CD14-positive monocyte (primary cell): ENCODE results near the gene CARD11. TPM values are rescaled to one million over a fixed set of nuclear protein-coding genes. Genes with fewer than 3 reads are reported as not detected.

ENCODE experiments used
- DNase-seq, 3 donors: peaks; one replicate each; pipeline ENCODE4 v3.0.0-alpha.2; 2011 to 2022
- H2AFZ ChIP-seq: 2 replicates; pipeline ENCODE4 v1.6.0; 2012; ENCODE audit warnings: mild to moderate bottlenecking, low read depth, low read length, inconsistent platforms; ENCODE audit not compliant: insufficient read depth, poor library complexity, severe bottlenecking
- H3K27ac ChIP-seq, 2 donors: 1 replicate in 1 of 2; 2 replicates in 1 of 2; pipeline ENCODE4 v1.5.1; 2012 to 2013; ENCODE audit warnings: low read length in 2 of 2, control low read depth in 1 of 2, inconsistent platforms in 1 of 2, low read depth in 1 of 2, mild to moderate bottlenecking in 1 of 2
- H3K27me3 ChIP-seq, 2 donors: one replicate each; pipeline versions ENCODE4 v1.6.0 to v1.6.1; 2011 to 2013; ENCODE audit warnings: low read length in 2 of 2; ENCODE audit not compliant: control insufficient read depth in 2 of 2, insufficient read depth in 2 of 2
- H3K36me3 ChIP-seq, 2 donors: replicated peaks in 1 of 2; 1 replicate in 1 of 2; 2 replicates in 1 of 2; pipeline versions ENCODE4 v1.5.1 to v1.6.1; 2012 to 2013; ENCODE audit warnings: low read length in 2 of 2, control low read depth in 1 of 2, inconsistent platforms in 1 of 2, mild to moderate bottlenecking in 1 of 2; ENCODE audit not compliant: insufficient read depth in 2 of 2, control insufficient read depth in 1 of 2
- H3K4me1 ChIP-seq, 2 donors: 1 replicate in 1 of 2; 2 replicates in 1 of 2; pipeline versions ENCODE4 v1.5.1 to v1.6.1; 2012 to 2013; ENCODE audit warnings: low read length in 2 of 2, control low read depth in 1 of 2, inconsistent platforms in 1 of 2, mild to moderate bottlenecking in 1 of 2, moderate library complexity in 1 of 2; ENCODE audit not compliant: insufficient read depth in 2 of 2, control insufficient read depth in 1 of 2
- H3K4me2 ChIP-seq: replicated peaks from 2 replicates; pipeline ENCODE3; 2012; ENCODE audit warnings: low read length, moderate library complexity, mild to moderate bottlenecking; ENCODE audit not compliant: poor library complexity, severe bottlenecking; ENCODE audit errors: extremely low read depth
- H3K4me3 ChIP-seq, 3 experiments: fragments of 200-600 bp in 1 of 3; sonication (generic) in 1 of 3; replicated peaks in 1 of 3; 1 replicate in 2 of 3; 2 replicates in 1 of 3; pipeline ENCODE4 v1.5.1; 2011 to 2013; ENCODE audit warnings: low read length in 3 of 3, mild to moderate bottlenecking in 3 of 3, control low read depth in 2 of 3, low read depth in 2 of 3, inconsistent platforms in 1 of 3, moderate library complexity in 1 of 3
- H3K79me2 ChIP-seq: 2 replicates; pipeline ENCODE4 v1.6.0; 2012; ENCODE audit warnings: mild to moderate bottlenecking, control low read depth, inconsistent platforms, low read length, moderate library complexity; ENCODE audit not compliant: insufficient read depth
- H3K9ac ChIP-seq: 2 replicates; pipeline ENCODE4 v1.6.0; 2017; ENCODE audit warnings: low read length, mild to moderate bottlenecking; ENCODE audit not compliant: insufficient read depth, poor library complexity, severe bottlenecking
- H3K9me3 ChIP-seq, 2 donors: replicated peaks in 1 of 2; 1 replicate in 1 of 2; 2 replicates in 1 of 2; pipeline versions ENCODE4 v1.5.1 to v1.6.1; 2012 to 2013; ENCODE audit warnings: low read length in 2 of 2, control low read depth in 1 of 2; ENCODE audit not compliant: control insufficient read depth in 1 of 2, insufficient read depth in 1 of 2
- H4K20me1 ChIP-seq: 2 replicates; pipeline ENCODE4 v1.6.0; 2012; ENCODE audit warnings: mild to moderate bottlenecking, low read length, control low read depth, moderate library complexity; ENCODE audit not compliant: insufficient read depth
- H3K27ac Mint-ChIP-seq, 7 donors: one replicate each; pipeline ENCODE4 v1.8.0; 2020; ENCODE audit warnings: mild to moderate bottlenecking in 7 of 7, mixed read lengths in 7 of 7, moderate library complexity in 6 of 7, inconsistent platforms in 2 of 7
- H3K27me3 Mint-ChIP-seq, 3 donors: one replicate each; pipeline ENCODE4 v1.8.0; 2021 to 2022; ENCODE audit warnings: low read depth in 3 of 3, mild to moderate bottlenecking in 3 of 3, mixed read lengths in 3 of 3, moderate library complexity in 3 of 3, inconsistent platforms in 1 of 3
- H3K36me3 Mint-ChIP-seq, 2 donors: one replicate each; pipeline ENCODE4 v1.8.0; 2020; ENCODE audit warnings: mixed read lengths in 2 of 2, inconsistent platforms in 1 of 2, mild to moderate bottlenecking in 1 of 2
- H3K4me1 Mint-ChIP-seq: one replicate; pipeline ENCODE4 v1.8.0; 2020; ENCODE audit warnings: mild to moderate bottlenecking, mixed read lengths
- H3K4me3 Mint-ChIP-seq, 2 donors: one replicate each; pipeline ENCODE4 v1.8.0; 2020; ENCODE audit warnings: mild to moderate bottlenecking in 2 of 2, mixed read lengths in 2 of 2, moderate library complexity in 1 of 2
- H3K9me3 Mint-ChIP-seq, 7 donors: one replicate each; pipeline ENCODE4 v1.8.0; 2020 to 2022; ENCODE audit warnings: mixed read lengths in 7 of 7, mild to moderate bottlenecking in 6 of 7, moderate library complexity in 6 of 7, inconsistent platforms in 2 of 7
- CTCF ChIP-seq: fragments of 200-600 bp; IDR thresholded peaks from one replicate; pipeline ENCODE4 v1.8.0; 2022; ENCODE audit warnings: antibody characterized with exemption, mild to moderate bottlenecking
- WGBS: methylation state at CpG from one replicate; pipeline ENCODE4 v1.1.5; 2013; ENCODE audit warnings: missing lambda C conversion rate; ENCODE audit not compliant: insufficient coverage; 5-methylcytosine and 5-hydroxymethylcytosine counted together
- intact Hi-C, 2 donors: fragments of 100-400 bp; cut with micrococcal nuclease; formaldehyde crosslinking; loops; one replicate each; pipeline versions ENCODE4 v1.15.0 to v1.15.1; 2023
- polyA plus RNA-seq, 3 donors: library from polyadenylated mRNA; depleted of rRNA in 1 of 3; unstranded in 2 of 3; stranded (reverse) in 1 of 3; fragments of 300-500 nt in 2 of 3; fragments of >200 nt in 1 of 3; fragmentation: Illumina TruSeq in 2 of 3; gene quantifications; 1 replicate in 2 of 3; 2 replicates in 1 of 3; pipeline ENCODE4 v1.2.3, GENCODE V29; 2012 to 2021

The CARD11 gene
- polyA plus RNA-seq, 3 donors, result 0.04 to 0.17 TPM; not detected in 1

GRCh38 chr7:2886391-2886790, 157.3 kb downstream of the CARD11 start:
- Histone ChIP-seq H3K4me3 (no peak overlapping the region), H3K27ac (no peak overlapping the region), H3K9ac (no peak overlapping the region), H3K36me3 (no peaks in the 10 kb centered on the region), H4K20me1 (no peaks in the 10 kb centered on the region), H3K9me3 (no peaks in the 10 kb centered on the region), H3K4me2 (no peak overlapping the region), H3K79me2 (no peaks in the 10 kb centered on the region), H3K4me1 (no peaks in the 10 kb centered on the region), H3K27me3 (no peaks in the 10 kb centered on the region), H2AFZ (no peak overlapping the region)
- TF ChIP-seq CTCF, result no peak
- Mint-ChIP-seq H3K4me3 (no peak overlapping the region), H3K9me3 (peaks cover 0 to 2% (median 0%) of the 10 kb centered on the region in 7 donors), H3K36me3 (no peaks in the 10 kb centered on the region), H3K27ac (no peak overlapping the region), H3K4me1 (peaks cover 4% of the 10 kb centered on the region), H3K27me3 (peaks cover 11 to 25% (median 12%) of the 10 kb centered on the region in 3 donors)
- intact Hi-C loops, result loop anchor here (5.0 kb wide), 3 partner anchors 266 to 1011 kb away; no protein-coding TSS in a partner anchor
- DNase-seq, result no peak
- 61% methylated on average over 5 of the region's 5 CpGs for WGBS

DNA sequence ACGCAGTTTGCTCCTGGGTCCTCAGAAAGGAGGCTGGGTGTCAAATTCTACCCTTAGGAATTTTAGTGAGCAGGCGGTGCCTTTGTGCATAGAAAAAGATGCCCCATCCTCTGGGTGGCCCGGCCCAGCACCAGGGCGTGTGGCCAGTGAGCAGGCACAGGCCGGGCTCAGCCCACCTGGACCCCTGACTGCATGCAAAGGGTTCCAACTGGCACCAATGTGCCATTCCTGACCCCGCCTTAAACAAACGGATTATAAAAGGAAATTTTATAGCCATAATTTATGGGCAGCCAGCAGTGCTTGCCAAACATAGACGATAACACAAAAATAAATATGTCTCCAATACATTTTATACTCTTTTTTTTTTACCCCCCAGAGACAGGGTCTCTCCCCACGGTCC, 159.5 kb downstream of the CARD11 start:
- H4K20me1 ChIP-seq, result no peaks in the 10 kb centered on the region
- Mint-ChIP-seq H3K4me1 (peaks cover 5% of the 10 kb centered on the region), H3K9me3 (no peaks in the 10 kb centered on the region), H3K27ac (peak overlapping the region in 2 of 7 donors; percentile 36 to 54), H3K36me3 (no peaks in the 10 kb centered on the region), H3K4me3 (no peak overlapping the region), H3K27me3 (peaks cover 12 to 22% (median 12%) of the 10 kb centered on the region in 3 donors)
- 85% methylated on average over 5 of the region's 9 CpGs for WGBS
- no peak overlapping the region for H3K27ac ChIP-seq
- no peak for TF ChIP-seq CTCF
- no peak overlapping the region for H3K9ac ChIP-seq
- H3K36me3 ChIP-seq, result no peaks in the 10 kb centered on the region
- H3K4me1 ChIP-seq, result no peaks in the 10 kb centered on the region
- DNase-seq, result no peak
- H3K4me2 ChIP-seq, result no peak overlapping the region
- no peak overlapping the region for H2AFZ ChIP-seq
- intact Hi-C loops, result no loop called here
- no peaks in the 10 kb centered on the region for H3K27me3 ChIP-seq
- no peak overlapping the region for H3K4me3 ChIP-seq
- H3K9me3 ChIP-seq, result no peaks in the 10 kb centered on the region
- H3K79me2 ChIP-seq, result no peaks in the 10 kb centered on the region
